Endodermal cell (in vitro differentiated cells): ENCODE measurements around the gene IKZF4. TPM values are rescaled to one million over a fixed set of nuclear protein-coding genes. Genes with fewer than 3 reads are reported as not detected.
A peak's percentile ranks its signal among the peaks of the same experiment; 100 is the strongest.

Source experiments
- DNase-seq: peaks from one replicate; pipeline ENCODE4 v3.0.0-alpha.2; 2017
- H3K27ac ChIP-seq: 2 replicates; pipeline ENCODE4 v1.5.1; 2013; ENCODE audit warnings: mild to moderate bottlenecking, low read depth, low read length, moderate library complexity
- H3K27me3 ChIP-seq: 2 replicates; pipeline ENCODE4 v1.6.1; 2013; ENCODE audit warnings: mild to moderate bottlenecking, low read length, moderate library complexity; ENCODE audit not compliant: insufficient read depth, control insufficient read depth, poor library complexity, severe bottlenecking
- H3K36me3 ChIP-seq: 2 replicates; pipeline ENCODE4 v1.7.0; 2013; ENCODE audit warnings: mild to moderate bottlenecking, low read length, moderate library complexity; ENCODE audit not compliant: control insufficient read depth, insufficient read depth
- H3K4me1 ChIP-seq: one replicate; pipeline ENCODE4 v1.7.0; 2013; ENCODE audit warnings: low read length; ENCODE audit not compliant: control insufficient read depth, insufficient read depth
- H3K4me3 ChIP-seq: 2 replicates; pipeline ENCODE4 v1.5.1; 2013; ENCODE audit warnings: mild to moderate bottlenecking, low read length, moderate library complexity
- H3K9ac ChIP-seq: 2 replicates; pipeline ENCODE4 v1.6.1; 2013; ENCODE audit warnings: mild to moderate bottlenecking, low read length, moderate library complexity; ENCODE audit not compliant: poor library complexity, severe bottlenecking; ENCODE audit errors: extremely low read depth
- H3K9me3 ChIP-seq: 2 replicates; pipeline ENCODE4 v1.6.1; 2013; ENCODE audit warnings: mild to moderate bottlenecking, low read length, moderate library complexity; ENCODE audit not compliant: control insufficient read depth
- H3K27ac Mint-ChIP-seq: 2 replicates; pipeline ENCODE4 v1.8.0; 2020; ENCODE audit warnings: mixed read lengths
- H3K27me3 Mint-ChIP-seq: 2 replicates; pipeline ENCODE4 v1.8.0; 2021; ENCODE audit warnings: mild to moderate bottlenecking, mixed read lengths; ENCODE audit not compliant: insufficient read depth
- H3K36me3 Mint-ChIP-seq: 2 replicates; pipeline ENCODE4 v1.8.0; 2020; ENCODE audit warnings: low read depth, mixed read lengths
- H3K4me1 Mint-ChIP-seq: 2 replicates; pipeline ENCODE4 v1.8.0; 2020; ENCODE audit warnings: mixed read lengths
- H3K4me3 Mint-ChIP-seq: 2 replicates; pipeline ENCODE4 v1.8.0; 2020; ENCODE audit warnings: mild to moderate bottlenecking, moderate library complexity, mixed read lengths
- H3K9me3 Mint-ChIP-seq: 2 replicates; pipeline ENCODE4 v1.8.0; 2020; ENCODE audit warnings: mild to moderate bottlenecking, mixed read lengths
- CTCF ChIP-seq: fragments of 200-600 bp; sonication (generic); conservative IDR thresholded peaks from 2 replicates; pipeline ENCODE4 v1.5.0; 2021; ENCODE audit warnings: antibody characterized with exemption, mild to moderate bottlenecking
- WGBS, 2 experiments: methylation state at CpG; one replicate each; pipeline versions ENCODE4 v1.1.5 to v1.1.7; 2013; ENCODE audit warnings: missing lambda C conversion rate in 2 of 2, mixed read lengths in 1 of 2; ENCODE audit not compliant: insufficient coverage in 1 of 2, insufficient read length in 1 of 2; 5-methylcytosine and 5-hydroxymethylcytosine counted together
- total RNA-seq, 2 donors: library from RNA; stranded (reverse); fragmentation: NEBNext Ultra II Directional in 1 of 2; extraction: Animal tissue kit (Norgen Biotek cat#: 25700) in 1 of 2; gene quantifications; 2 replicates in 1 of 2; 3 replicates in 1 of 2; pipeline ENCODE4 v1.2.1, GENCODE V29; 2021

The IKZF4 gene
- total RNA-seq, 2 donors from 2014 or later = 9.8 to 10.2 TPM

DNA sequence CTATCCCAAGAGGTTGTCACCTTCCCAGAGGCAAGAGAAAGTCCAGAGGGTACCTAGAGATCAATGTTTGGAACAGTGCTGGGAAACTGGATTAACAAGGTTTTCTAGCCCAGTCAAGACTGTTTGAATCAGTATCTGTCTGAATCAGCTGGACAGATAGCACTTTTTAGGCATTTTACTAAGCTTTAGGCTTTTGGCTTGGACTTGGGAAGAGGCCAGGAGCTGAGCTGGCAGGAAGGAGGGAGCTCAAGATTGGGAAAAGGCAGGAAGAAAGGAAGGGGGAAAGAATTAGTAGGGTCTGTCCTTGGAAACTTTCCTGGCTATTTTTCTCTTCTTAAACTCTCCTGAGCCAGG lies 8.3 kb downstream of the IKZF4 start:
- H3K27me3 ChIP-seq = no peaks in the 10 kb centered on the region
- peaks cover 29% of the 10 kb centered on the region for H3K36me3 ChIP-seq
- H3K27me3 Mint-ChIP-seq = no peaks in the 10 kb centered on the region
- no peak overlapping the region for H3K27ac ChIP-seq
- no peak for DNase-seq
- no peak for TF ChIP-seq CTCF
- H3K9ac ChIP-seq = no peak overlapping the region
- no peaks in the 10 kb centered on the region for H3K9me3 Mint-ChIP-seq
- no peak overlapping the region for H3K4me3 ChIP-seq
- no peak overlapping the region for H3K27ac Mint-ChIP-seq
- H3K4me1 Mint-ChIP-seq = no peaks in the 10 kb centered on the region
- no peaks in the 10 kb centered on the region for H3K9me3 ChIP-seq
- no peak overlapping the region for H3K4me3 Mint-ChIP-seq
- peaks cover 67% of the 10 kb centered on the region for H3K36me3 Mint-ChIP-seq
- H3K4me1 ChIP-seq = no peaks in the 10 kb centered on the region

GRCh38 chr12:56029666-56030293 lies 8.9 kb downstream of the IKZF4 start:
- Histone ChIP-seq H3K4me1 (no peaks in the 10 kb centered on the region), H3K27me3 (no peaks in the 10 kb centered on the region), H3K9me3 (no peaks in the 10 kb centered on the region), H3K36me3 (peaks cover 25% of the 10 kb centered on the region), H3K9ac (no peak overlapping the region), H3K4me3 (no peak overlapping the region), H3K27ac (no peak overlapping the region)
- Mint-ChIP-seq H3K27me3 (no peaks in the 10 kb centered on the region), H3K9me3 (no peaks in the 10 kb centered on the region), H3K27ac (no peak overlapping the region), H3K36me3 (peaks cover 71% of the 10 kb centered on the region), H3K4me3 (no peak overlapping the region), H3K4me1 (no peaks in the 10 kb centered on the region)
- peak; percentile 84 for TF ChIP-seq CTCF
- DNase-seq = peak; percentile 83
- WGBS, 2 experiments = 82 to 95% methylated on average over 5 to 6 of the region's 6 CpGs

DNA sequence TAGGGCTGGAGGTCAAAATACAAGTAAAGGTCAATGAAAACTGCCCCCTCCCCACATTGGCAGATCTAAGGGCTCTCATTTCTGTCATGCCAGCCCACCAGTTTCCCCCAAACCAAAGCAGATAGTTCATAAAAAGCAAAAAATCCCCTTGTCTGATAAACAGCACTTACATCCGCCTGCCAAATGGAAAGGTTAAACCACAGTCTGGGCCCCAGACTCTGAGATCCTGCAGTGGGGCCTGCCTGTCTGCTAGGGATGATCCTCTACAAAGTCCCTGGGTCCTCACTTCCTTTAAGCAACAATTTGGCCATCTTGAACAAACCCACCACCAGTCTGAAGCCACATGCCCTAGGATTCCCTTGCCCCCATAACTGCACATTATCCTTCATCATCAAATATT lies 11.1 kb downstream of the IKZF4 start:
- no peak for TF ChIP-seq CTCF
- no peak overlapping the region for H3K4me3 ChIP-seq
- no peaks in the 10 kb centered on the region for H3K9me3 Mint-ChIP-seq
- H3K27me3 Mint-ChIP-seq = no peaks in the 10 kb centered on the region
- no peak overlapping the region for H3K27ac ChIP-seq
- peaks cover 67% of the 10 kb centered on the region for H3K36me3 Mint-ChIP-seq
- DNase-seq = no peak
- no peak overlapping the region for H3K4me3 Mint-ChIP-seq
- no peaks in the 10 kb centered on the region for H3K4me1 Mint-ChIP-seq
- H3K9ac ChIP-seq = no peak overlapping the region
- H3K27ac Mint-ChIP-seq = no peak overlapping the region
- peaks cover 31% of the 10 kb centered on the region for H3K36me3 ChIP-seq
- no peaks in the 10 kb centered on the region for H3K27me3 ChIP-seq
- H3K9me3 ChIP-seq = no peaks in the 10 kb centered on the region
- H3K4me1 ChIP-seq = no peaks in the 10 kb centered on the region
- 84 to 100% methylated on average over 1 of the region's 1 CpG for WGBS, 2 experiments
